Loucy (cell line): ENCODE results near the gene MBNL1.

ENCODE experiments used
- H2AFZ ChIP-seq: fragments of 200-600 bp; sonication (generic); 2 replicates; pipeline ENCODE4 v1.6.0; 2016; ENCODE audit warnings: antibody characterized with exemption, mild to moderate bottlenecking, low read length, moderate library complexity
- H3F3A ChIP-seq: fragments of 200-600 bp; 2 replicates; pipeline ENCODE4 v1.6.0; 2016; ENCODE audit warnings: antibody characterized with exemption, low read depth, mild to moderate bottlenecking
- H3K27me3 ChIP-seq: fragments of 200-600 bp; sonication (generic); 2 replicates; pipeline ENCODE4 v1.6.1; 2014; ENCODE audit warnings: low read length, mild to moderate bottlenecking; ENCODE audit not compliant: insufficient read depth, poor library complexity, severe bottlenecking
- H3K36me3 ChIP-seq: fragments of 200-600 bp; sonication (generic); 2 replicates; pipeline ENCODE4 v1.6.1; 2016; ENCODE audit warnings: low read length; ENCODE audit not compliant: insufficient read depth
- H3K4me1 ChIP-seq: fragments of 200-600 bp; sonication (generic); 2 replicates; pipeline ENCODE4 v1.5.1; 2014; ENCODE audit warnings: low read length, mild to moderate bottlenecking; ENCODE audit not compliant: insufficient read depth, poor library complexity, severe bottlenecking
- H3K4me2 ChIP-seq: fragments of 200-600 bp; sonication (generic); 2 replicates; pipeline ENCODE4 v1.6.0; 2014; ENCODE audit warnings: antibody characterized with exemption, low read length, low read depth, mild to moderate bottlenecking; ENCODE audit not compliant: poor library complexity, severe bottlenecking
- H3K4me3 ChIP-seq: fragments of 200-600 bp; sonication (generic); 2 replicates; pipeline ENCODE4 v1.5.1; 2014; ENCODE audit warnings: low read length, mild to moderate bottlenecking, mixed read lengths; ENCODE audit not compliant: poor library complexity, severe bottlenecking
- H3K79me2 ChIP-seq: fragments of 200-600 bp; sonication (generic); 2 replicates; pipeline ENCODE4 v1.6.1; 2014; ENCODE audit warnings: low read length; ENCODE audit not compliant: insufficient read depth
- H3K9ac ChIP-seq: fragments of 200-600 bp; sonication (generic); 2 replicates; pipeline ENCODE4 v1.6.0; 2014; ENCODE audit warnings: mild to moderate bottlenecking, low read depth, low read length, moderate library complexity; ENCODE audit not compliant: poor library complexity, severe bottlenecking
- H3K9me2 ChIP-seq: fragments of 200-600 bp; sonication (generic); replicated peaks from 2 replicates; pipeline ENCODE4 v1.6.1; 2016; ENCODE audit warnings: low read depth, low read length, mixed read lengths
- H3K9me3 ChIP-seq: fragments of 200-600 bp; sonication (generic); 2 replicates; pipeline ENCODE4 v1.6.1; 2014; ENCODE audit warnings: mild to moderate bottlenecking, antibody characterized with exemption, low read length, low read depth; ENCODE audit not compliant: insufficient read depth
- H4K20me1 ChIP-seq: fragments of 200-600 bp; sonication (generic); 2 replicates; pipeline ENCODE4 v1.6.0; 2014; ENCODE audit warnings: antibody characterized with exemption, low read length, mild to moderate bottlenecking; ENCODE audit not compliant: insufficient read depth, poor library complexity, severe bottlenecking
- EZH2phosphoT487 ChIP-seq: fragments of 200-600 bp; IDR thresholded peaks from 2 replicates; pipeline ENCODE4 v1.6.1; 2018; ENCODE audit warnings: antibody characterized with exemption, mild to moderate bottlenecking, moderate library complexity, borderline replicate concordance
- TF ChIP-seq, protein P1 (sequence below): fragments of 200-600 bp; sonication (generic); conservative IDR thresholded peaks from 2 replicates; pipeline ENCODE4 v1.5.1; 2014; ENCODE audit warnings: mild to moderate bottlenecking, antibody characterized with exemption, low read length

The MBNL1 gene

DNA sequence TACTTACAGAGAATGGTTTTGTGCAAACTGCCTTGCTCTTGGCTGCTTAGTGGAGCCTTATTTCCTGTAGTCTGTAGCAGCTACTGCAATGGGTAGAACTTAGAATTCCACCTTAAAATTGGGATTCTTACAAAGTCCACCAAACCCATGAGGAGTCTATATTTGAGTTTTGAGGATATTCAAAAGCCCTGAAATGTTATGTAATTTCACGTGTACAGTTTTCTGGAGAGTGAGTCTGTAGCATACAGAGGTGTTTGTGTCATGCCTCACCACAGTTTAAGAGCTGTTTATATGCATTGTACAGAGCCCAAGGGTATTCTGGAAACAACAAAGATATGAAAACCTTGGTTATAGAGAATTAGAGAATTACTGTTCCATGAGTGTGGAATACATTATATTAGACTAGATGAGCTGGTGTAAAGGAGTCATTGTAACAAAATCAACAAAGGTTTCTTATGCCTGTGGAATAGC, 114.4 kb downstream of the MBNL1 start:
- Histone ChIP-seq H4K20me1 (peaks cover 99% of the 10 kb centered on the region), H3K4me3 (no peak overlapping the region), H3K4me2 (no peak overlapping the region), H3F3A (no peaks in the 10 kb centered on the region), H3K9me3 (no peaks in the 10 kb centered on the region), H2AFZ (no peak overlapping the region), H3K27me3 (no peaks in the 10 kb centered on the region), H3K9ac (no peak overlapping the region), H3K4me1 (peaks cover 23% of the 10 kb centered on the region), H3K9me2 (no peaks in the 10 kb centered on the region), H3K79me2 (peaks cover 100% of the 10 kb centered on the region), H3K36me3 (peaks cover 11% of the 10 kb centered on the region)
- TF ChIP-seq, protein P1, sequence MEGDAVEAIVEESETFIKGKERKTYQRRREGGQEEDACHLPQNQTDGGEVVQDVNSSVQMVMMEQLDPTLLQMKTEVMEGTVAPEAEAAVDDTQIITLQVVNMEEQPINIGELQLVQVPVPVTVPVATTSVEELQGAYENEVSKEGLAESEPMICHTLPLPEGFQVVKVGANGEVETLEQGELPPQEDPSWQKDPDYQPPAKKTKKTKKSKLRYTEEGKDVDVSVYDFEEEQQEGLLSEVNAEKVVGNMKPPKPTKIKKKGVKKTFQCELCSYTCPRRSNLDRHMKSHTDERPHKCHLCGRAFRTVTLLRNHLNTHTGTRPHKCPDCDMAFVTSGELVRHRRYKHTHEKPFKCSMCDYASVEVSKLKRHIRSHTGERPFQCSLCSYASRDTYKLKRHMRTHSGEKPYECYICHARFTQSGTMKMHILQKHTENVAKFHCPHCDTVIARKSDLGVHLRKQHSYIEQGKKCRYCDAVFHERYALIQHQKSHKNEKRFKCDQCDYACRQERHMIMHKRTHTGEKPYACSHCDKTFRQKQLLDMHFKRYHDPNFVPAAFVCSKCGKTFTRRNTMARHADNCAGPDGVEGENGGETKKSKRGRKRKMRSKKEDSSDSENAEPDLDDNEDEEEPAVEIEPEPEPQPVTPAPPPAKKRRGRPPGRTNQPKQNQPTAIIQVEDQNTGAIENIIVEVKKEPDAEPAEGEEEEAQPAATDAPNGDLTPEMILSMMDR: no peak
- TF ChIP-seq EZH2phosphoT487: no peak

DNA sequence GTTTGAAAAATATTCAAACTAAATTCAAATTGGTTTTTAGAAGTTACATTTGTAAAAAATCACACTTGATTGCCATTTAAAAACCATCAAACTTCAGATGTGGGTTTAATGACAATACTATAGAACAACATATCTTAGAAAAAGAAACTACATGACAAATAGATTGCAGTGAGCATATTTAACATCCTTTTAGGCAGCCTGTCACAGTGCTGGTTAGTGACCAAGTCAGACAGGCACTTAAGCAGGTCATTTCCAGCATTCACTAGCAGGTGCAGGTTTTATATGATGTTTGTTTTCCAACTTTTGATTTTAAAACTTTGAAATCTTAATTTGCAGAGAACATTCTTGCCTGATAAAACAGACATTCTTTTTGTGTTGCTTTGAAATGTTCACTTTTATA, 115.7 kb downstream of the MBNL1 start:
- TF ChIP-seq, protein P1: no peak
- no peak for TF ChIP-seq EZH2phosphoT487
- Histone ChIP-seq H3K9ac (no peak overlapping the region), H3K36me3 (peaks cover 8% of the 10 kb centered on the region), H3K4me1 (peaks cover 23% of the 10 kb centered on the region), H3K4me2 (no peak overlapping the region), H3K9me3 (no peaks in the 10 kb centered on the region), H3K79me2 (peaks cover 100% of the 10 kb centered on the region), H3F3A (no peaks in the 10 kb centered on the region), H3K27me3 (no peaks in the 10 kb centered on the region), H2AFZ (no peak overlapping the region), H3K9me2 (no peaks in the 10 kb centered on the region), H4K20me1 (peaks cover 99% of the 10 kb centered on the region), H3K4me3 (no peak overlapping the region)

DNA sequence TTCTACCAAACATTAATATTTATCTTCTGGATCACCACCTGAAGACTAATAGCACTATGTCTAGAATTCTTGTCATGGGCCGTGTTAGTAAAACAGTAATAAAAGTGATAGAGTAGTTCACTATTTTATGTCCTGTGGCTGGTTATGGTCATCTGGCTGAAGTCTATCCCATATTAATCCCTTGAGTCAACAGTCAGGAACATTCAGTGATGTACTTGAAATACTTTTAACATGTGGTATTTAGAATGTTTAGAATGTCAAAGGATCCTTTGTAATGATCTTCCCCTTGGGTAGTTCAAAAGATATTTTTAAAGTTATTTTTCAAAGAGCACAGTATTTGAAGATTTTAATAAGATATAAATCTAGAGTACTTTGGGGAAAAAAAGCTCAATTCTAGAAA, 117.0 kb downstream of the MBNL1 start:
- Histone ChIP-seq H3K9me2 (no peaks in the 10 kb centered on the region), H3K9ac (no peak overlapping the region), H3K9me3 (no peaks in the 10 kb centered on the region), H3F3A (no peaks in the 10 kb centered on the region), H4K20me1 (peaks cover 96% of the 10 kb centered on the region), H2AFZ (no peak overlapping the region), H3K4me3 (no peak overlapping the region), H3K4me1 (peaks cover 23% of the 10 kb centered on the region), H3K79me2 (peaks cover 99% of the 10 kb centered on the region), H3K4me2 (no peak overlapping the region), H3K27me3 (no peaks in the 10 kb centered on the region), H3K36me3 (peaks cover 13% of the 10 kb centered on the region; the same call in 1 of the 2 replicates)
- TF ChIP-seq, protein P1: no peak
- TF ChIP-seq EZH2phosphoT487: no peak
